Thyroid gland (tissue), 4 donors: ENCODE measurements around the gene ZNF791. TPM values are rescaled to one million over a fixed set of nuclear protein-coding genes. Genes with fewer than 3 reads are reported as not detected.

Experiments used
- DNase-seq, 2 donors: peaks; one replicate each; pipeline ENCODE4 v3.0.0-alpha.2; 2019
- H3K27ac ChIP-seq, 3 donors: fragments of 200-600 bp; sonication (generic); 1 replicate in 2 of 3; 2 replicates in 1 of 3; pipeline ENCODE4 v1.5.1; 2016 to 2019; ENCODE audit warnings: mild to moderate bottlenecking in 1 of 3, moderate library complexity in 1 of 3
- H3K27me3 ChIP-seq: fragments of 200-600 bp; sonication (generic); one replicate; pipeline ENCODE4 v1.5.1; 2019
- H3K36me3 ChIP-seq, 2 donors: fragments of 200-600 bp; sonication (generic); one replicate each; pipeline ENCODE4 v1.5.1; 2016 to 2019
- H3K4me1 ChIP-seq, 2 donors: fragments of 200-600 bp; sonication (generic); one replicate each; pipeline ENCODE4 v1.5.1; 2017 to 2019
- H3K4me3 ChIP-seq, 3 donors: fragments of 200-600 bp; sonication (generic); replicated peaks in 1 of 3; 1 replicate in 2 of 3; 2 replicates in 1 of 3; pipeline ENCODE4 v1.5.1; 2016; ENCODE audit warnings: mild to moderate bottlenecking in 1 of 3
- H3K9me3 ChIP-seq: fragments of 200-600 bp; sonication (generic); one replicate; pipeline ENCODE4 v1.5.1; 2017
- POLR2A ChIP-seq, 2 donors: fragments of 450-650 bp; IDR thresholded peaks; one replicate each; pipeline ENCODE4 v1.6.1; 2017; ENCODE audit warnings: antibody characterized with exemption in 2 of 2, mild to moderate bottlenecking in 2 of 2, moderate library complexity in 1 of 2
- WGBS, 2 donors: methylation state at CpG; one replicate each; pipeline ENCODE4 v1.1.5; 2017; 5-methylcytosine and 5-hydroxymethylcytosine counted together
- intact Hi-C: fragments of 100-400 bp; cut with DNase I; formaldehyde crosslinking; loops from one replicate; pipeline ENCODE4 v1.15.1; 2023
- total RNA-seq, 4 donors: library from RNA; depleted of rRNA; stranded (reverse); fragments of >200 nt; gene quantifications; one replicate each; pipeline ENCODE4 v1.2.3, GENCODE V29; 2016
- TF ChIP-seq, protein P1 (sequence below), 6 experiments: fragments of 200-600 bp in 3 of 6; fragments of 450-650 bp in 3 of 6; sonication (generic) in 3 of 6; IDR thresholded peaks; one replicate each; pipeline ENCODE4 v1.5.1; 2016 to 2019; ENCODE audit warnings: antibody characterized with exemption in 6 of 6, mild to moderate bottlenecking in 2 of 6, inconsistent platforms in 1 of 6, moderate library complexity in 1 of 6

Gene ZNF791
- total RNA-seq, 4 donors from 2014 or later, result 37.8 to 44.9 (median 39.5) TPM

DNA sequence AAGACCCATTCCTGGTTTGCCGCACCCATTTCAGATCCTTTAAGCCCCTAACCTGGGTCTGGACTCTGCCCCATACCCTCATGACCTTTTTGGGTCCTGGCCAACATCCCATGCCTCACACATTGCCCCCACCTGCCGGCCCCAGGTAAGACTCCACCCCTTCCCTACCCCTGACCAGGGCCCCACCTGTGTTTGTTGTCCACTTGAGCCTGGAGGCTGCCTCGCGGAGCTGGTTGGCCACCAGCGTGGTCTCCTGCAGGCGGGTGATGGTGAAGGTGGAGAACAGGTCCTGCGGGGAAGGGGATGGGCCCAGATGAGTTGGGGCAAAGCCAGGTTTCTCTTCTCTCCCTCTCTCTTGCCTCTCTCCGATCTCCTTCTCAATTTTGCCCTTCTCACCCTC lies 36.3 kb downstream of the ZNF791 start:
- WGBS, 2 donors, result 65 to 68% methylated on average over 8 of the region's 8 CpGs
- Histone ChIP-seq H3K4me3 (peak overlapping the region in 1 of 3 donors; percentile 23), H3K27ac (no peak overlapping the region), H3K9me3 (no peaks in the 10 kb centered on the region), H3K4me1 (peaks cover 14 to 15% of the 10 kb centered on the region in 2 donors), H3K27me3 (no peaks in the 10 kb centered on the region), H3K36me3 (no peaks in the 10 kb centered on the region)
- TF ChIP-seq, protein P1, sequence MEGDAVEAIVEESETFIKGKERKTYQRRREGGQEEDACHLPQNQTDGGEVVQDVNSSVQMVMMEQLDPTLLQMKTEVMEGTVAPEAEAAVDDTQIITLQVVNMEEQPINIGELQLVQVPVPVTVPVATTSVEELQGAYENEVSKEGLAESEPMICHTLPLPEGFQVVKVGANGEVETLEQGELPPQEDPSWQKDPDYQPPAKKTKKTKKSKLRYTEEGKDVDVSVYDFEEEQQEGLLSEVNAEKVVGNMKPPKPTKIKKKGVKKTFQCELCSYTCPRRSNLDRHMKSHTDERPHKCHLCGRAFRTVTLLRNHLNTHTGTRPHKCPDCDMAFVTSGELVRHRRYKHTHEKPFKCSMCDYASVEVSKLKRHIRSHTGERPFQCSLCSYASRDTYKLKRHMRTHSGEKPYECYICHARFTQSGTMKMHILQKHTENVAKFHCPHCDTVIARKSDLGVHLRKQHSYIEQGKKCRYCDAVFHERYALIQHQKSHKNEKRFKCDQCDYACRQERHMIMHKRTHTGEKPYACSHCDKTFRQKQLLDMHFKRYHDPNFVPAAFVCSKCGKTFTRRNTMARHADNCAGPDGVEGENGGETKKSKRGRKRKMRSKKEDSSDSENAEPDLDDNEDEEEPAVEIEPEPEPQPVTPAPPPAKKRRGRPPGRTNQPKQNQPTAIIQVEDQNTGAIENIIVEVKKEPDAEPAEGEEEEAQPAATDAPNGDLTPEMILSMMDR (IDR thresholded peaks at IDR 0.05), result no peak
- no peak for TF ChIP-seq POLR2A (IDR thresholded peaks at IDR 0.05)
- DNase-seq, result peak in 1 of 2 donors; percentile 13
- intact Hi-C loops, result no loop called here

DNA sequence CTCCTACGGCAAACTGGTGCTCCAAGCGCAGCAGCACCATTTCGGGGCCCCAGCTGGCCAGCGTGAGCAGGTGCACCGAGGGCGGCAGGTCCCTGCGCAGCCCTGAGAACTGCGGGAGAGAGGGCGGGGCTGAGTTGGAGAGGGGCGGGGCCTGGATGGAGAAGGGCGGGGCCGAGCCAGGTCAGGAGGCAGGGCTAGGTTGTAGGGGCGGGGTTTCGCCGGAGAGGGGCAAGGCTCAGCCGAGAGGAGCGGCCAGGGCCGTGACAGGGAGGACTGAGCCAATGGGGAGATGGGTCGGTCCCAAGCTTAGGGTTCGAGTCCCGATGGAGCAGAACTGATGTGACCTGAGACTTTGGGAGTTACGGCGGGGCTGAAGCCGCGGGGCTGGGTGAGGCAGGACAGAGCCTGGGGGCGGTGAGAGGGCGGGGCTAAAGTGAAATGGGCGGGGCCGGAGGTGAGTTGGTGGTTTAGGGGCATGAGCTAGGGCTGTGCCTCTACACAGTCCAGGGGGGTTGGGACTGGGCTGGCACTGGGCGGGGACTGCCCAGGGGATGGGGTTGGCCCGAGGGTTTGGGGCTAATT lies 36.9 kb downstream of the ZNF791 start:
- Histone ChIP-seq H3K27ac (no peak overlapping the region), H3K36me3 (no peaks in the 10 kb centered on the region), H3K4me3 (peak overlapping the region in 1 of 3 donors; percentile 23), H3K9me3 (no peaks in the 10 kb centered on the region), H3K27me3 (no peaks in the 10 kb centered on the region), H3K4me1 (peaks cover 14 to 15% of the 10 kb centered on the region in 2 donors)
- WGBS, 2 donors, result 17 to 21% methylated on average over 27 to 31 of the region's 31 CpGs
- DNase-seq, result peak; percentile 64 to 71
- intact Hi-C loops, result no loop called here
- no peak for TF ChIP-seq POLR2A (IDR thresholded peaks at IDR 0.05)
- TF ChIP-seq, protein P1 (IDR thresholded peaks at IDR 0.05), result no peak

DNA sequence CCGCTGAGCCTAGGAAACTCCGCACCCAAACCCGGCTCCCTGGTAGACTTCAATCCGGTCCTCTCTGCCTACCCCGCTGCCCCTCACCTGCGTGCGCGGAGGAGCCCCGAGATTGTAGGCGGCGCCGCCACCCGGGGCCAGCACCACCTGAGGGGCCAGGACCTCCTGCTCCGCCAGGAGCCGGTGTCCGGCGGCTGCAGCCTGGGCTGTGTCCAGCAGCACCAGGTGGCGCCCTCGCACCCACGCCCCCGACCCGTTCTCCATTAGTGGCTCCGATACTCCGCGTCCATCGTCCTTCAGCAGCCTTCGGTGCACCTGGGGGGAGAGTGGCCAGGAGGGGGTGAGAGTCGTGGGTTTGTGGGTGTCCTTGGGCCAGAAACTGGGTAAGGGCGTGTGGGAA lies 37.4 kb downstream of the ZNF791 start:
- intact Hi-C loops, result no loop called here
- Histone ChIP-seq H3K4me1 (peaks cover 14 to 15% of the 10 kb centered on the region in 2 donors), H3K4me3 (peak overlapping the region in 1 of 3 donors; percentile 23), H3K9me3 (no peaks in the 10 kb centered on the region), H3K36me3 (no peaks in the 10 kb centered on the region), H3K27me3 (no peaks in the 10 kb centered on the region), H3K27ac (no peak overlapping the region)
- WGBS, 2 donors, result 10% methylated on average over 19 to 21 of the region's 29 CpGs
- TF ChIP-seq POLR2A (IDR thresholded peaks at IDR 0.05), result peak in 1 of 2 donors; percentile 6
- TF ChIP-seq, protein P1 (IDR thresholded peaks at IDR 0.05), result peak in 3 of 6 experiments; percentile 33 to 37 (median 35)
- DNase-seq, result peak; percentile 37 to 42

GRCh38 chr19:12649941-12650340 lies 39.2 kb downstream of the ZNF791 start:
- WGBS, 2 donors, result 96 to 98% methylated on average over 10 of the region's 10 CpGs

GRCh38 chr19:12652219-12652618 lies 41.5 kb downstream of the ZNF791 start:
- H3K4me3 ChIP-seq, result no peak overlapping the region
- H3K27me3 ChIP-seq, result no peaks in the 10 kb centered on the region
- TF ChIP-seq, protein P1 (IDR thresholded peaks at IDR 0.05), result no peak
- no peak for TF ChIP-seq POLR2A (IDR thresholded peaks at IDR 0.05)
- H3K36me3 ChIP-seq, result peaks cover 6 to 12% of the 10 kb centered on the region in 2 donors
- H3K9me3 ChIP-seq, result no peaks in the 10 kb centered on the region
- H3K27ac ChIP-seq, result no peak overlapping the region
- no peak for DNase-seq
- WGBS, 2 donors, result 91 to 98% methylated on average over 6 of the region's 6 CpGs
- peaks cover 13 to 15% of the 10 kb centered on the region in 2 donors for H3K4me1 ChIP-seq
- intact Hi-C loops, result no loop called here

More at GRCh38 chr19:12649941-12650340, 39.2 kb downstream of the ZNF791 start:
- no peak for DNase-seq
- H3K27ac ChIP-seq, result no peak overlapping the region
- H3K9me3 ChIP-seq, result no peaks in the 10 kb centered on the region
- peaks cover 14 to 15% of the 10 kb centered on the region in 2 donors for H3K4me1 ChIP-seq
- intact Hi-C loops, result no loop called here
- no peaks in the 10 kb centered on the region for H3K27me3 ChIP-seq
- peaks cover 3 to 6% of the 10 kb centered on the region in 2 donors for H3K36me3 ChIP-seq
- no peak overlapping the region for H3K4me3 ChIP-seq
- no peak for TF ChIP-seq POLR2A (IDR thresholded peaks at IDR 0.05)
- TF ChIP-seq, protein P1 (IDR thresholded peaks at IDR 0.05), result no peak
